ENCODE results near the gene SRGAP3.

The SRGAP3 gene

DNA sequence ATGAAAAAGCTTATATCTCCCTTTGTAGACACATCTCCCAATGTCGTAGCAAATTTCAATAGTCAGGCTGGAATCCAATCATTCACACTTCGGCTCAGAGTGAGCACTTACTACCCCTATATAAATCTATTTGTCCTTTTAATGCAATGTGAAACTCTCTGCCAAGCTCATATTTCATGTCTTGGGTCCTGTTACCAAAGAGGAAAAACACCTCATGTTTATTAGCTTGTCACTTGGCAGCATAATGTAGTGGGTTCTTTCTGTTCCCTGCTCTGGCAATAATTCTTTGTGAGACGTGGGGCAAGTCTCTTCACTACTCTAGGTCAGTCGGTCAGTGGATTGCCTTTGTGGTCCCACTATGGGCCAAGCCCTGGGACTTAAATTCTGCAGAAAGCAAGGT is 107.1 kb downstream of the SRGAP3 start (continued):
- TF ChIP-seq ZNF571 (tag by site-specific recombination; IDR thresholded peaks at IDR 0.05), result no peak
- TF ChIP-seq ZBTB1 (tag by site-specific recombination; IDR thresholded peaks at IDR 0.05), result no peak
- TF ChIP-seq BCL11A (tag by site-specific recombination; IDR thresholded peaks at IDR 0.05; ENCODE audit: low read depth), result peak; percentile 64; the same call in 1 of the 2 replicates
- TF ChIP-seq, protein P1, sequence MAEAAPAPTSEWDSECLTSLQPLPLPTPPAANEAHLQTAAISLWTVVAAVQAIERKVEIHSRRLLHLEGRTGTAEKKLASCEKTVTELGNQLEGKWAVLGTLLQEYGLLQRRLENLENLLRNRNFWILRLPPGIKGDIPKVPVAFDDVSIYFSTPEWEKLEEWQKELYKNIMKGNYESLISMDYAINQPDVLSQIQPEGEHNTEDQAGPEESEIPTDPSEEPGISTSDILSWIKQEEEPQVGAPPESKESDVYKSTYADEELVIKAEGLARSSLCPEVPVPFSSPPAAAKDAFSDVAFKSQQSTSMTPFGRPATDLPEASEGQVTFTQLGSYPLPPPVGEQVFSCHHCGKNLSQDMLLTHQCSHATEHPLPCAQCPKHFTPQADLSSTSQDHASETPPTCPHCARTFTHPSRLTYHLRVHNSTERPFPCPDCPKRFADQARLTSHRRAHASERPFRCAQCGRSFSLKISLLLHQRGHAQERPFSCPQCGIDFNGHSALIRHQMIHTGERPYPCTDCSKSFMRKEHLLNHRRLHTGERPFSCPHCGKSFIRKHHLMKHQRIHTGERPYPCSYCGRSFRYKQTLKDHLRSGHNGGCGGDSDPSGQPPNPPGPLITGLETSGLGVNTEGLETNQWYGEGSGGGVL (tag by site-specific recombination; IDR thresholded peaks at IDR 0.05), result no peak
- no peak for TF ChIP-seq IKZF3 (tag by site-specific recombination; IDR thresholded peaks at IDR 0.05)
- TF ChIP-seq ZNF214 (tag by site-specific recombination; IDR thresholded peaks at IDR 0.05; ENCODE audit: borderline replicate concordance), result no peak
- no peak for TF ChIP-seq KLF1 (tag by site-specific recombination; IDR thresholded peaks at IDR 0.05)
- TF ChIP-seq, protein P2, sequence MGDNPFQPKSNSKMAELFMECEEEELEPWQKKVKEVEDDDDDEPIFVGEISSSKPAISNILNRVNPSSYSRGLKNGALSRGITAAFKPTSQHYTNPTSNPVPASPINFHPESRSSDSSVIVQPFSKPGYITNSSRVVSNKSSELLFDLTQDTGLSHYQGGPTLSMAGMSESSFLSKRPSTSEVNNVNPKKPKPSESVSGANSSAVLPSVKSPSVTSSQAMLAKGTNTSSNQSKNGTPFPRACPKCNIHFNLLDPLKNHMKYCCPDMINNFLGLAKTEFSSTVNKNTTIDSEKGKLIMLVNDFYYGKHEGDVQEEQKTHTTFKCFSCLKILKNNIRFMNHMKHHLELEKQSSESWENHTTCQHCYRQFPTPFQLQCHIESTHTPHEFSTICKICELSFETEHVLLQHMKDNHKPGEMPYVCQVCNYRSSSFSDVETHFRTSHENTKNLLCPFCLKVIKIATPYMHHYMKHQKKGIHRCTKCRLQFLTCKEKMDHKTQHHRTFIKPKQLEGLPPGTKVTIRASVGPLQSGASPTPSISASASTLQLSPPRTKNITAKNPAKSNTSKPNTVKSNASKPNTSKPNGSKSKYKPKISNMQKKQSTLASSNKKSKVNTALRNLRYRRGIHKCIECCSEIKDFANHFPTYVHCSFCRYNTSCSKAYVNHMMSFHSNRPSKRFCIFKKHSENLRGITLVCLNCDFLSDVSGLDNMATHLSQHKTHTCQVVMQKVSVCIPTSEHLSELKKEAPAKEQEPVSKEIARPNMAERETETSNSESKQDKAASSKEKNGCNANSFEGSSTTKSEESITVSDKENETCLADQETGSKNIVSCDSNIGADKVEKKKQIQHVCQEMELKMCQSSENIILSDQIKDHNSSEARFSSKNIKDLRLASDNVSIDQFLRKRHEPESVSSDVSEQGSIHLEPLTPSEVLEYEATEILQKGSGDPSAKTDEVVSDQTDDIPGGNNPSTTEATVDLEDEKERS (tag by site-specific recombination; IDR thresholded peaks at IDR 0.05), result no peak
- TF ChIP-seq, protein P3, sequence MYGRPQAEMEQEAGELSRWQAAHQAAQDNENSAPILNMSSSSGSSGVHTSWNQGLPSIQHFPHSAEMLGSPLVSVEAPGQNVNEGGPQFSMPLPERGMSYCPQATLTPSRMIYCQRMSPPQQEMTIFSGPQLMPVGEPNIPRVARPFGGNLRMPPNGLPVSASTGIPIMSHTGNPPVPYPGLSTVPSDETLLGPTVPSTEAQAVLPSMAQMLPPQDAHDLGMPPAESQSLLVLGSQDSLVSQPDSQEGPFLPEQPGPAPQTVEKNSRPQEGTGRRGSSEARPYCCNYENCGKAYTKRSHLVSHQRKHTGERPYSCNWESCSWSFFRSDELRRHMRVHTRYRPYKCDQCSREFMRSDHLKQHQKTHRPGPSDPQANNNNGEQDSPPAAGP (tag by site-specific recombination; IDR thresholded peaks at IDR 0.05), result no peak
- TF ChIP-seq ZNF561 (tag by site-specific recombination; IDR thresholded peaks at IDR 0.05; ENCODE audit: borderline replicate concordance), result peak; percentile 86
- TF ChIP-seq ZNF610 (tag by site-specific recombination; IDR thresholded peaks at IDR 0.05; ENCODE audit: borderline replicate concordance), result no peak
- no peak for TF ChIP-seq ZNF302 (tag by site-specific recombination; IDR thresholded peaks at IDR 0.05; ENCODE audit: low read depth)
- TF ChIP-seq MZF1 (tag by site-specific recombination; IDR thresholded peaks at IDR 0.05; ENCODE audit: borderline replicate concordance), result 0 out of 2 replicates have a peak, but pooled peaks have one; percentile 21
- no peak for TF ChIP-seq YY1 (tag by site-specific recombination; IDR thresholded peaks at IDR 0.05)
- TF ChIP-seq ZNF785 (tag by site-specific recombination; IDR thresholded peaks at IDR 0.05), result no peak
- TF ChIP-seq RBAK (tag by site-specific recombination; IDR thresholded peaks at IDR 0.05), result no peak
- 0 out of 2 replicates have a peak, but pooled peaks have one; percentile 7 for TF ChIP-seq GLIS1 (tag by site-specific recombination; IDR thresholded peaks at IDR 0.05)
- TF ChIP-seq FEZF1 (tag by site-specific recombination; IDR thresholded peaks at IDR 0.05), result peak; percentile 98
- no peak for TF ChIP-seq ZNF132 (tag by site-specific recombination; IDR thresholded peaks at IDR 0.05; ENCODE audit: borderline replicate concordance)
- no peak for TF ChIP-seq ZFP69B (tag by site-specific recombination; IDR thresholded peaks at IDR 0.05)
- TF ChIP-seq SALL2 (tag by site-specific recombination; IDR thresholded peaks at IDR 0.05; ENCODE audit: borderline replicate concordance), result no peak
- peak; percentile 63; the same call in 1 of the 2 replicates for TF ChIP-seq ZNF184 (tag by site-specific recombination; IDR thresholded peaks at IDR 0.05)
- TF ChIP-seq, protein P4, sequence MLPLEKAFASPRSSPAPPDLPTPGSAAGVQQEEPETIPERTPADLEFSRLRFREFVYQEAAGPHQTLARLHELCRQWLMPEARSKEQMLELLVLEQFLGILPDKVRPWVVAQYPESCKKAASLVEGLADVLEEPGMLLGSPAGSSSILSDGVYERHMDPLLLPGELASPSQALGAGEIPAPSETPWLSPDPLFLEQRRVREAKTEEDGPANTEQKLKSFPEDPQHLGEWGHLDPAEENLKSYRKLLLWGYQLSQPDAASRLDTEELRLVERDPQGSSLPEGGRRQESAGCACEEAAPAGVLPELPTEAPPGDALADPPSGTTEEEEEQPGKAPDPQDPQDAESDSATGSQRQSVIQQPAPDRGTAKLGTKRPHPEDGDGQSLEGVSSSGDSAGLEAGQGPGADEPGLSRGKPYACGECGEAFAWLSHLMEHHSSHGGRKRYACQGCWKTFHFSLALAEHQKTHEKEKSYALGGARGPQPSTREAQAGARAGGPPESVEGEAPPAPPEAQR (tag by site-specific recombination; IDR thresholded peaks at IDR 0.05), result no peak
- TF ChIP-seq KLF7 (tag by site-specific recombination; IDR thresholded peaks at IDR 0.05; ENCODE audit: borderline replicate concordance), result no peak
- no peak for TF ChIP-seq ZSCAN16 (tag by site-specific recombination; IDR thresholded peaks at IDR 0.05)
- TF ChIP-seq ZNF596 (tag by site-specific recombination; IDR thresholded peaks at IDR 0.05), result 0 out of 2 replicates have a peak, but pooled peaks have one; percentile 34
- TF ChIP-seq KLF8 (tag by site-specific recombination; IDR thresholded peaks at IDR 0.05), result no peak
